H9 (cell line): ENCODE results near the gene LGALS14. TPM values are rescaled to one million over a fixed set of nuclear protein-coding genes. Genes with fewer than 3 reads are reported as not detected.

Experiments
- DNase-seq: peaks from one replicate; pipeline ENCODE4 v3.0.0-alpha.2; 2017
- H2AFZ ChIP-seq: one replicate; pipeline ENCODE4 v1.6.1; 2013; ENCODE audit warnings: mild to moderate bottlenecking, low read length, control low read depth, moderate library complexity
- H2AK5ac ChIP-seq: 2 replicates; pipeline ENCODE4 v1.6.1; 2013; ENCODE audit warnings: low read length, control low read depth, mixed read lengths; ENCODE audit not compliant: insufficient read length
- H2BK120ac ChIP-seq: one replicate; pipeline ENCODE4 v1.6.1; 2013; ENCODE audit warnings: low read depth, mild to moderate bottlenecking, low read length, control low read depth, inconsistent platforms; ENCODE audit not compliant: poor library complexity, severe bottlenecking
- H2BK12ac ChIP-seq: 2 replicates; pipeline ENCODE4 v1.6.1; 2013; ENCODE audit warnings: low read length, control low read depth, mixed read lengths, low read depth; ENCODE audit not compliant: insufficient read length
- H2BK15ac ChIP-seq: 2 replicates; pipeline ENCODE4 v1.6.1; 2013; ENCODE audit warnings: low read depth, low read length, control low read depth
- H2BK20ac ChIP-seq: one replicate; pipeline ENCODE4 v1.6.1; 2013; ENCODE audit warnings: low read depth, mild to moderate bottlenecking, low read length, control low read depth, inconsistent platforms; ENCODE audit not compliant: poor library complexity, severe bottlenecking
- H2BK5ac ChIP-seq: 2 replicates; pipeline ENCODE4 v1.6.1; 2013; ENCODE audit warnings: low read length, control low read depth, mixed read lengths; ENCODE audit not compliant: insufficient read length
- H3K14ac ChIP-seq: 2 replicates; pipeline ENCODE4 v1.6.1; 2013; ENCODE audit warnings: low read length, control low read depth; ENCODE audit not compliant: insufficient read depth
- H3K18ac ChIP-seq: 2 replicates; pipeline ENCODE4 v1.6.1; 2013; ENCODE audit warnings: low read depth, mild to moderate bottlenecking, mixed read lengths, low read length, control low read depth; ENCODE audit not compliant: insufficient read length
- H3K23ac ChIP-seq: 2 replicates; pipeline ENCODE4 v1.6.1; 2013; ENCODE audit warnings: low read length, control low read depth, mixed read lengths, low read depth; ENCODE audit not compliant: insufficient read length
- H3K23me2 ChIP-seq: 2 replicates; pipeline ENCODE4 v1.6.1; 2013; ENCODE audit warnings: low read depth, mild to moderate bottlenecking, mixed read lengths, low read length, control low read depth; ENCODE audit not compliant: insufficient read length, poor library complexity, severe bottlenecking
- H3K27ac ChIP-seq: 2 replicates; pipeline ENCODE4 v1.5.1; 2013; ENCODE audit warnings: low read length, control low read depth, mixed read lengths, low read depth; ENCODE audit not compliant: insufficient read length
- H3K27me3 ChIP-seq: 2 replicates; pipeline ENCODE4 v1.6.1; 2013; ENCODE audit warnings: low read length, control low read depth, inconsistent platforms; ENCODE audit not compliant: insufficient read depth
- H3K4ac ChIP-seq: 2 replicates; pipeline ENCODE4 v1.6.1; 2013; ENCODE audit warnings: low read depth, mild to moderate bottlenecking, control low read depth, inconsistent platforms, low read length, moderate library complexity
- H3K4me1 ChIP-seq: 2 replicates; pipeline ENCODE4 v1.6.1; 2013; ENCODE audit warnings: low read length, control low read depth, inconsistent platforms; ENCODE audit not compliant: insufficient read depth
- H3K4me2 ChIP-seq: 2 replicates; pipeline ENCODE4 v1.6.1; 2013; ENCODE audit warnings: low read length, control low read depth, mixed read lengths; ENCODE audit not compliant: insufficient read length, insufficient read depth
- H3K56ac ChIP-seq: 2 replicates; pipeline ENCODE4 v1.6.1; 2013; ENCODE audit warnings: low read depth, mild to moderate bottlenecking, mixed read lengths, low read length, control low read depth; ENCODE audit not compliant: insufficient read length
- H3K79me1 ChIP-seq: 2 replicates; pipeline ENCODE4 v1.6.1; 2013; ENCODE audit warnings: low read depth, mild to moderate bottlenecking, moderate library complexity, low read length, control low read depth, inconsistent platforms; ENCODE audit not compliant: insufficient read depth, poor library complexity, severe bottlenecking
- H3K79me2 ChIP-seq: 2 replicates; pipeline ENCODE4 v1.6.1; 2013; ENCODE audit warnings: low read length, control low read depth, inconsistent platforms; ENCODE audit not compliant: insufficient read depth
- H3K9ac ChIP-seq: 2 replicates; pipeline ENCODE4 v1.6.1; 2013; ENCODE audit warnings: low read length, control low read depth, mixed read lengths; ENCODE audit not compliant: insufficient read length; ENCODE audit errors: extremely low read depth
- H3K9me3 ChIP-seq: one replicate; pipeline ENCODE4 v1.6.1; 2013; ENCODE audit warnings: low read depth, low read length, inconsistent platforms; ENCODE audit not compliant: control insufficient read depth
- H3T11ph ChIP-seq: one replicate; pipeline ENCODE4 v1.6.1; 2013; ENCODE audit warnings: mild to moderate bottlenecking, low read length, control low read depth, inconsistent platforms
- H4K20me1 ChIP-seq: one replicate; pipeline ENCODE4 v1.6.1; 2013; ENCODE audit not compliant: control insufficient read depth, insufficient read length, insufficient read depth
- H4K5ac ChIP-seq: 2 replicates; pipeline ENCODE4 v1.6.1; 2013; ENCODE audit warnings: low read depth, mild to moderate bottlenecking, mixed read lengths, low read length, control low read depth; ENCODE audit not compliant: insufficient read length
- H4K8ac ChIP-seq: replicated peaks from 2 replicates; pipeline ENCODE4 v1.6.1; 2013; ENCODE audit warnings: low read length, control low read depth, mixed read lengths, low read depth; ENCODE audit not compliant: insufficient read length
- H4K91ac ChIP-seq: 2 replicates; pipeline ENCODE4 v1.6.1; 2013; ENCODE audit warnings: low read depth, mild to moderate bottlenecking, moderate library complexity, mixed read lengths, low read length, control low read depth; ENCODE audit not compliant: insufficient read length
- H3K27ac Mint-ChIP-seq, 3 experiments: 2 replicates in 2 of 3; 3 replicates in 1 of 3; pipeline ENCODE4 v1.8.0; 2020 to 2021; ENCODE audit warnings: mixed read lengths in 3 of 3, mild to moderate bottlenecking in 1 of 3, moderate library complexity in 1 of 3
- H3K27me3 Mint-ChIP-seq: 2 replicates; pipeline ENCODE4 v1.8.0; 2021; ENCODE audit warnings: low read depth, mild to moderate bottlenecking, moderate library complexity, mixed read lengths
- H3K36me3 Mint-ChIP-seq, 3 experiments: 2 replicates in 2 of 3; 3 replicates in 1 of 3; pipeline ENCODE4 v1.8.0; 2020 to 2021; ENCODE audit warnings: low read depth in 3 of 3, mixed read lengths in 3 of 3; ENCODE audit not compliant: insufficient read depth in 1 of 3
- H3K4me1 Mint-ChIP-seq, 2 experiments: 2 replicates each; pipeline ENCODE4 v1.8.0; 2020; ENCODE audit warnings: mixed read lengths in 2 of 2
- H3K4me3 Mint-ChIP-seq, 2 experiments: 2 replicates in 1 of 2; 3 replicates in 1 of 2; pipeline ENCODE4 v1.8.0; 2020 to 2021; ENCODE audit warnings: mild to moderate bottlenecking in 2 of 2, mixed read lengths in 2 of 2, moderate library complexity in 1 of 2
- H3K9me3 Mint-ChIP-seq, 2 experiments: 2 replicates in 1 of 2; 3 replicates in 1 of 2; pipeline ENCODE4 v1.8.0; 2020; ENCODE audit warnings: mild to moderate bottlenecking in 2 of 2, mixed read lengths in 2 of 2, moderate library complexity in 1 of 2
- CTCF ChIP-seq: fragments of 200-600 bp; sonication (generic); conservative IDR thresholded peaks from 3 replicates; pipeline ENCODE4 v1.8.0; 2021; ENCODE audit warnings: antibody characterized with exemption, mild to moderate bottlenecking
- WGBS: extraction: QIAGEN DNeasy Blood & Tissue Kit; methylation state at CpG from one replicate; pipeline ENCODE4 v1.1.7; 2013; ENCODE audit warnings: missing lambda C conversion rate, low lambda C conversion rate, mixed read lengths; ENCODE audit not compliant: insufficient read length; ENCODE audit errors: extremely low coverage; 5-methylcytosine and 5-hydroxymethylcytosine counted together
- total RNA-seq: library from RNA; stranded (reverse); gene quantifications from 2 replicates; pipeline ENCODE4 v1.2.1, GENCODE V29; 2021

LGALS14 gene
- total RNA-seq, 1 experiment from 2014 or later: not detected

DNA sequence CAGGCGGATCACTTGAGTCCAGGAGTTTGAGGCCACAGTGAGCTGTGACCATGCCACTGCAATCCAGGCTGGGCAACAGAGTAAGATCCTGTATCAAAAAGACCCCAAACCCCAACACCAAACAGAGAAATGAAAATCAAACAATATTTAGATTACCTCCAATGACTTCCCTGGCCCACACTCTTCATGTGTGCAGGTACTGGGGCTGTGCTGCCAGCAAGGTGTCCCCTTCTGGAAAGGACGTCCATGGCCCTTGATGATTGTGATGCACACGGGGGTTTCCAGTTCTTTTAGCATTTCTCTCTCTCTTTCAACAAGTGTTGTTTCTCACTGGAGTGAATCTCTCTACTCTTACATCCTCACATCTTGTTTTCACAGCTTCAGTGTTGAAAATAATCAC lies 23.7 kb upstream of the LGALS14 start:
- no peak overlapping the region for H2BK15ac ChIP-seq
- H3K14ac ChIP-seq: no peak overlapping the region
- H3K23ac ChIP-seq: no peak overlapping the region
- H4K91ac ChIP-seq: no peak overlapping the region
- WGBS: no CpG with 5 or more reads among the region's 3 CpGs
- H3K4me3 Mint-ChIP-seq: no peak overlapping the region
- no peak overlapping the region for H3K4ac ChIP-seq
- no peak for TF ChIP-seq CTCF
- no peaks in the 10 kb centered on the region for H3K23me2 ChIP-seq
- H3T11ph ChIP-seq: no peak overlapping the region
- no peak for DNase-seq
- no peak overlapping the region for H4K8ac ChIP-seq
- peaks cover 0 to 4% of the 10 kb centered on the region in 2 experiments; a peak in 1 of 4 replicates for H3K4me1 Mint-ChIP-seq
- H3K27ac ChIP-seq: no peak overlapping the region
- no peak overlapping the region for H3K9ac ChIP-seq
- H3K36me3 Mint-ChIP-seq: no peaks in the 10 kb centered on the region
- H3K18ac ChIP-seq: no peak overlapping the region
- no peak overlapping the region for H3K56ac ChIP-seq
- no peaks in the 10 kb centered on the region for H3K79me2 ChIP-seq
- H3K79me1 ChIP-seq: no peaks in the 10 kb centered on the region
- H3K27ac Mint-ChIP-seq: no peak overlapping the region
- H2BK5ac ChIP-seq: no peak overlapping the region
- no peaks in the 10 kb centered on the region for H3K9me3 Mint-ChIP-seq
- no peak overlapping the region for H4K5ac ChIP-seq
- no peak overlapping the region for H2BK120ac ChIP-seq
- H3K4me1 ChIP-seq: no peaks in the 10 kb centered on the region
- no peaks in the 10 kb centered on the region for H3K27me3 ChIP-seq
- H3K9me3 ChIP-seq: no peaks in the 10 kb centered on the region
- no peak overlapping the region for H2BK12ac ChIP-seq
- H3K27me3 Mint-ChIP-seq: no peaks in the 10 kb centered on the region
- H2BK20ac ChIP-seq: no peak overlapping the region
- no peak overlapping the region for H2AFZ ChIP-seq
- no peak overlapping the region for H3K4me2 ChIP-seq
- H2AK5ac ChIP-seq: no peak overlapping the region
- peaks cover 3% of the 10 kb centered on the region for H4K20me1 ChIP-seq
